GM21447 (cell line): ENCODE data around the gene WDR1.
A peak's percentile ranks its signal among the peaks of the same experiment; 100 is the strongest.

ENCODE experiments used
- ATAC-seq: cut with Tn5 transposase; IDR thresholded peaks from one replicate; pipeline ENCODE4 v1.9.1; 2021; ENCODE audit not compliant: unreplicated experiment

WDR1 gene

GRCh38 chr4:10101671-10102473 is 14.7 kb downstream of the WDR1 start:
- ATAC-seq = no peak

- no peak for ATAC-seq
These were observed 15.8 kb downstream of the WDR1 start for GRCh38 chr4:10100734-10101216.

- ATAC-seq = no peak
These were observed 16.9 kb downstream of the WDR1 start for GRCh38 chr4:10099499-10100325.

- no peak for ATAC-seq
These were observed 17.8 kb downstream of the WDR1 start for GRCh38 chr4:10098780-10099160.

GRCh38 chr4:10097906-10098779 is 18.5 kb downstream of the WDR1 start:
- no peak for ATAC-seq

- no peak for ATAC-seq
These were observed 19.6 kb downstream of the WDR1 start for GRCh38 chr4:10096978-10097335.

- peak; percentile 78 for ATAC-seq
These were observed 20.2 kb downstream of the WDR1 start for GRCh38 chr4:10096201-10096977.

GRCh38 chr4:10095296-10095991 is 21.2 kb downstream of the WDR1 start:
- peak; percentile 24 for ATAC-seq

- no peak for ATAC-seq
These were observed 21.8 kb downstream of the WDR1 start for GRCh38 chr4:10094841-10095240.

GRCh38 chr4:10093801-10094552 is 22.6 kb downstream of the WDR1 start:
- ATAC-seq = no peak

GRCh38 chr4:10093271-10093621 is 23.4 kb downstream of the WDR1 start:
- no peak for ATAC-seq

GRCh38 chr4:10092481-10093270 is 23.9 kb downstream of the WDR1 start:
- ATAC-seq = no peak

- no peak for ATAC-seq
These were observed 24.9 kb downstream of the WDR1 start for GRCh38 chr4:10091531-10092181.

GRCh38 chr4:10090467-10091250 is 25.9 kb downstream of the WDR1 start:
- ATAC-seq = no peak

- no peak for ATAC-seq
These were observed 27.3 kb downstream of the WDR1 start for GRCh38 chr4:10089346-10089745.

- ATAC-seq = no peak
These were observed 28.2 kb downstream of the WDR1 start for GRCh38 chr4:10088135-10089010.
